GM12892 (cell line): ENCODE results near the gene CDCA5.

Source experiments
- POLR2A ChIP-seq: IDR thresholded peaks from 2 replicates; pipeline ENCODE4 v1.6.1; 2011; ENCODE audit warnings: low read depth, low read length, control low read depth
- POLR2AphosphoS5 ChIP-seq: IDR thresholded peaks from 2 replicates; pipeline ENCODE4 v1.6.1; 2011; ENCODE audit warnings: low read depth, low read length, control low read depth

- TF ChIP-seq POLR2A = no peak
- no peak for TF ChIP-seq POLR2AphosphoS5
Measured at GRCh38 chr11:65059959-65060824, 23.6 kb downstream of the CDCA5 start.
